Endothelial cell of umbilical vein (primary cell): ENCODE measurements around the gene EIF4A3. TPM values are rescaled to one million over a fixed set of nuclear protein-coding genes. Genes with fewer than 3 reads are reported as not detected.

Experiments
- BruUV-seq: library from RNA; stranded (reverse); fragments of 400-500 nt; replicated peaks from 2 replicates; lab custom pipeline; 2021; lab: Mats Ljungman, UMichigan
- CTCF ChIA-PET: fragments of 300-600, 350-600 bp; sonication (Branson Sonifier 250); formaldehyde crosslinking; loops from one replicate; lab custom pipeline; 2021; ENCODE audit warnings: antibody characterized with exemption, inconsistent platforms; lab: Charles Lee
- POLR2A ChIA-PET: fragments of 300-600, 350-600 bp; sonication (Branson Sonifier 250); formaldehyde crosslinking; loops from one replicate; lab custom pipeline; 2021; ENCODE audit warnings: antibody characterized with exemption, inconsistent platforms; lab: Charles Lee
- DNase-seq: peaks from one replicate; pipeline ENCODE4 v3.0.0-alpha.2; 2011; ENCODE audit warnings: low read depth, low spot score
- FAIRE-seq: peaks from 2 replicates; lab custom pipeline; 2011; peaks lifted over from hg19 to GRCh38; lab: Jason Lieb, UNC
- H2AFZ ChIP-seq: 2 replicates; pipeline ENCODE4 v1.6.0; 2012; ENCODE audit warnings: low read depth, low read length, control low read depth, inconsistent platforms
- H3K27ac ChIP-seq: 2 replicates; pipeline ENCODE4 v1.5.1; 2011; ENCODE audit warnings: low read depth, mild to moderate bottlenecking, control low read depth, low read length, moderate library complexity; ENCODE audit not compliant: insufficient read depth
- H3K27me3 ChIP-seq, 2 experiments: 2 replicates each; pipeline versions ENCODE4 v1.6.0 to v1.6.1; 2011; ENCODE audit warnings: low read length in 2 of 2, mixed read lengths in 1 of 2; ENCODE audit not compliant: control insufficient read depth in 2 of 2, insufficient read depth in 2 of 2
- H3K36me3 ChIP-seq, 2 experiments: 2 replicates in 1 of 2; 3 replicates in 1 of 2; pipeline ENCODE4 v1.5.1; 2011; ENCODE audit warnings: low read length in 2 of 2, mild to moderate bottlenecking in 1 of 2, moderate library complexity in 1 of 2; ENCODE audit not compliant: control insufficient read depth in 2 of 2, insufficient read depth in 2 of 2; ENCODE audit errors: extremely low read depth in 1 of 2
- H3K4me1 ChIP-seq: 3 replicates; pipeline ENCODE4 v1.5.1; 2011; ENCODE audit warnings: mild to moderate bottlenecking, low read length; ENCODE audit not compliant: control insufficient read depth, insufficient read depth; ENCODE audit errors: extremely low read depth
- H3K4me2 ChIP-seq: 2 replicates; pipeline ENCODE4 v1.6.1; 2011; ENCODE audit warnings: low read length, control low read depth, mixed read lengths; ENCODE audit not compliant: insufficient read depth
- H3K4me3 ChIP-seq, 3 experiments: fragments of 200-600 bp in 1 of 3; sonication (generic), shearing (Covaris generic) in 1 of 3; replicated peaks in 1 of 3; 2 replicates each; pipeline ENCODE4 v1.5.1; 2011 to 2016; ENCODE audit warnings: control low read depth in 3 of 3, low read length in 3 of 3, mild to moderate bottlenecking in 2 of 3, inconsistent platforms in 1 of 3, low read depth in 1 of 3, moderate library complexity in 1 of 3; ENCODE audit not compliant: insufficient read depth in 1 of 3
- H3K79me2 ChIP-seq: 2 replicates; pipeline ENCODE4 v1.6.0; 2012; ENCODE audit warnings: low read length, inconsistent platforms; ENCODE audit not compliant: control insufficient read depth, insufficient read depth
- H3K9ac ChIP-seq: replicated peaks from 2 replicates; pipeline ENCODE3; 2011; ENCODE audit warnings: low read length, control low read depth; ENCODE audit not compliant: insufficient read depth; ENCODE audit errors: extremely low read depth
- H3K9me1 ChIP-seq: replicated peaks from 3 replicates; pipeline ENCODE4 v1.6.0; 2011; ENCODE audit warnings: mild to moderate bottlenecking, low read length; ENCODE audit not compliant: control insufficient read depth, insufficient read depth; ENCODE audit errors: extremely low read depth
- H3K9me3 ChIP-seq: replicated peaks from 2 replicates; pipeline ENCODE4 v1.5.1; 2012; ENCODE audit warnings: low read length, inconsistent platforms; ENCODE audit not compliant: control insufficient read depth, insufficient read depth
- H4K20me1 ChIP-seq: replicated peaks from 2 replicates; pipeline ENCODE3; 2011; ENCODE audit warnings: mild to moderate bottlenecking, low read length; ENCODE audit not compliant: control insufficient read depth, insufficient read depth; ENCODE audit errors: extremely low read depth
- CTCF ChIP-seq, 2 donors: IDR thresholded peaks; 1 replicate in 1 of 2; 2 replicates in 1 of 2; pipeline ENCODE4 v1.5.1; 2011; ENCODE audit warnings: low read length in 2 of 2, mild to moderate bottlenecking in 2 of 2, moderate library complexity in 2 of 2, control low read depth in 1 of 2, inconsistent platforms in 1 of 2, low read depth in 1 of 2; ENCODE audit not compliant: insufficient read depth in 1 of 2; ENCODE audit errors: extremely low read depth in 1 of 2
- EZH2 ChIP-seq: IDR thresholded peaks from 2 replicates; pipeline ENCODE4 v1.6.1; 2012; ENCODE audit warnings: borderline replicate concordance, low read depth, mild to moderate bottlenecking, moderate library complexity, low read length, inconsistent platforms; ENCODE audit not compliant: severe bottlenecking
- FOS ChIP-seq: IDR thresholded peaks from 2 replicates; pipeline ENCODE4 v1.6.1; 2011; ENCODE audit warnings: mild to moderate bottlenecking, low read length, moderate library complexity, borderline replicate concordance; ENCODE audit not compliant: insufficient read depth
- GATA2 ChIP-seq: IDR thresholded peaks from 2 replicates; pipeline ENCODE4 v1.7.0; 2011; ENCODE audit warnings: low read depth, mild to moderate bottlenecking, moderate library complexity, mixed read lengths, low read length; ENCODE audit not compliant: insufficient read length, insufficient read depth
- JUN ChIP-seq: IDR thresholded peaks from 2 replicates; pipeline ENCODE4 v1.6.1; 2011; ENCODE audit warnings: borderline replicate concordance, low read depth; ENCODE audit not compliant: insufficient read length, insufficient read depth
- MAX ChIP-seq: IDR thresholded peaks from 2 replicates; pipeline ENCODE4 v1.6.1; 2011; ENCODE audit not compliant: insufficient read depth, insufficient read length
- MYC ChIP-seq: IDR thresholded peaks from one replicate; pipeline ENCODE4 v1.6.1; 2011; ENCODE audit warnings: mild to moderate bottlenecking, low read depth, low read length
- POLR2A ChIP-seq: IDR thresholded peaks from 2 replicates; pipeline ENCODE4 v1.6.1; 2012; ENCODE audit warnings: low read depth, mild to moderate bottlenecking, control low read depth, low read length
- POLR2AphosphoS5 ChIP-seq: IDR thresholded peaks from 2 replicates; pipeline ENCODE4 v1.6.1; 2012; ENCODE audit warnings: low read depth, mild to moderate bottlenecking, control low read depth, low read length, moderate library complexity; ENCODE audit not compliant: insufficient read depth
- dilution Hi-C: fragments of 300-500 bp; cut with MboI; formaldehyde crosslinking; loops from one replicate; pipeline ENCODE4 v1.15.0; 2019; ENCODE audit warnings: low sequenced_read_pairs; ENCODE audit not compliant: extremely low pct_ligation_motif_present
- intact Hi-C: fragments of 100-400 bp; cut with micrococcal nuclease; formaldehyde crosslinking; loops from one replicate; pipeline ENCODE4 v1.10.0; 2022
- polyA plus RNA-seq, 4 experiments: library from polyadenylated mRNA; depleted of rRNA in 3 of 4; stranded (reverse) in 3 of 4; unstranded in 1 of 4; fragments of >200 nt; gene quantifications; 2 replicates each; pipeline versions ENCODE4 v1.2.1 to v1.2.3, GENCODE V29; 2011 to 2012; ENCODE audit warnings: missing spikeins in 1 of 4
- total RNA-seq: library from RNA; stranded (reverse); gene quantifications from 2 replicates; pipeline ENCODE4 v1.2.3, GENCODE V29; 2021

The EIF4A3 gene
- total and polyA plus RNA-seq, 2 donors (not counting 3 experiments of a cell fraction or from before 2014, with no cell fraction given): 90.4 to 94.5 TPM

- peaks cover 7% of the 10 kb centered on the region for H3K4me1 ChIP-seq
- POLR2A ChIA-PET: no interaction called here
- BruUV-seq: no TSS peak
- no peaks in the 10 kb centered on the region for H3K36me3 ChIP-seq
- no peak overlapping the region for H3K9ac ChIP-seq
- FAIRE-seq: no peak
- no peak overlapping the region for H2AFZ ChIP-seq
- H3K79me2 ChIP-seq: no peaks in the 10 kb centered on the region
- dilution Hi-C loops (no loop called here), intact Hi-C loops (no loop called here)
- peaks cover 10 to 13% of the 10 kb centered on the region in 2 experiments for H3K27me3 ChIP-seq
- no peak overlapping the region for H3K4me2 ChIP-seq
- CTCF ChIA-PET: interaction anchor here (1.2 to 2.6 kb wide), 2 partner anchors 10 to 14 kb away, joined by 4 to 13 read pairs; no protein-coding TSS in a partner anchor
- H3K4me3 ChIP-seq: no peak overlapping the region
- DNase-seq: no peak
- no peaks in the 10 kb centered on the region for H4K20me1 ChIP-seq
- no peaks in the 10 kb centered on the region for H3K9me3 ChIP-seq
- no peaks in the 10 kb centered on the region for H3K9me1 ChIP-seq
- TF ChIP-seq MYC (no peak), MAX (no peak), POLR2AphosphoS5 (no peak), EZH2 (no peak)
- no peak overlapping the region for H3K27ac ChIP-seq
Measured at GRCh38 chr17:80181431-80181830, 34.5 kb upstream of the EIF4A3 start.

- Histone ChIP-seq H2AFZ (no peak overlapping the region), H3K9ac (no peak overlapping the region), H4K20me1 (no peaks in the 10 kb centered on the region), H3K9me3 (no peaks in the 10 kb centered on the region), H3K9me1 (no peaks in the 10 kb centered on the region), H3K27ac (no peak overlapping the region), H3K4me1 (peaks cover 7% of the 10 kb centered on the region), H3K36me3 (no peaks in the 10 kb centered on the region), H3K4me2 (no peak overlapping the region), H3K4me3 (no peak overlapping the region), H3K27me3 (peaks cover 13% of the 10 kb centered on the region in 2 experiments), H3K79me2 (no peaks in the 10 kb centered on the region)
- DNase-seq (no peak), FAIRE-seq (no peak)
- ChIA-PET POLR2A (no interaction called here), CTCF (interaction anchor here (3.9 kb wide), 1 partner anchor 16 kb away, joined by 18 read pairs; no protein-coding TSS in a partner anchor)
- TF ChIP-seq MYC (no peak), POLR2A (no peak), EZH2 (no peak), GATA2 (no peak), JUN (no peak), MAX (no peak), FOS (no peak), CTCF (IDR thresholded peaks at IDR 0.05; ENCODE audit: extremely low read depth in 1 of 2, insufficient read depth in 1 of 2, low read depth in 1 of 2, low read length in 2 of 2) (no peak), POLR2AphosphoS5 (no peak)
- dilution Hi-C loops (no loop called here), intact Hi-C loops (no loop called here)
- no TSS peak for BruUV-seq
Measured at GRCh38 chr17:80180192-80180591, 33.3 kb upstream of the EIF4A3 start.
